Measurements from ENCODE around the gene IRF1.
"Not testable (repeated sequence)": the region's sequence is repeated elsewhere in the genome, so short reads cannot be mapped to it uniquely, and the experiment has no call there.

The IRF1 gene

DNA sequence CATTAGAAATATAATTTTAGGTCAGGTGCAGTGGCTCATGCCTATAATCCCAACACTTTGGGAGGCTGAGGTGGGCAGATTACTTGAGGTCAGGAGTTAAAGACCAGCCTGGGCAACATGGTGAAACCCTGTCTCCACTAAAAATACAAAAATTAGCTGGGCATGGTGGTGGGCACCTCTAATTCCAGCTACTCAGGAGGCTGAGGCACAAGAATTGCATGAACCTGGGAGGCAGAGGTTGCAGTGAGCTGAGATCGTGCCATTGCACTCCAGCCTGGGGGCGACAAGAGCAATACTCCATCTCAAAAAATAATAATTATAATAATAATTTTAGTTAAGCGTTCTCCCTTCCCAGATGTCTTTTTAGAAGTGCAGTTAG, 52.3 kb downstream of the IRF1 start:
- DNase-seq: not testable (repeated sequence)

DNA sequence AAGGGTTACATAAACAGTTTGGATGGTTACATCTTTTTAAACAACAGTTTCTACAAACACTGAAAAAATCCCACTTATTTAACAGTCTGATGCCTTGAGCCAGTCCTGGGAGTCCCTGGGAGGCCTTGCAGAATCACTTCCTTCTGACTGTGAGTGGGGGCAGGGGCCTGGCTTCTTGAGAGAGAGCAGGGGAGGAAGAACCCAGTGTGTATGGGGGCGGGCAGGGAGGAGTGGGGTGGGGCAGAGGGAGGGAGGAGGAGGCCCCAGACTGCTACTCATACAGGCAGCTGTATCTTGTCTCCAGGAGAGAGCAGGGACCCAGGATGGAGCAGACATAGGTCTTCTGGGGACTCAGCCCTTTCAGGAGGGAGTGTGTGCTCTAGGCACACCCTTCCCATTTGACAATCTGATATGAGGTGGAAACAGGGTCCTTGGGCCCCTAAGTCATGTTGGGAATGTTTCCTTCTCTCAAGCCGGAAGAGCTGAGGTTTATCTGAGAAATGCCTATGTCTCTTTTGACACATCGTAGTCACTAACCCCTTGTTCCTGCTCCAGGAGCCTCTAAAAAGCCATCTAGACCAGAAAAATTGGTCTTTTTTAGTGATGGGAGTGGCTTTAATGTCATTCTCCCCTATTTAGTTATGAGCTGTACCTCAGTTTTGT, 52.8 kb downstream of the IRF1 start:
- DNase-seq: peak; percentile 84

- no peak for DNase-seq
Observed at GRCh38 chr5:132436936-132437335, 53.6 kb downstream of the IRF1 start.

- DNase-seq: no peak
Observed at GRCh38 chr5:132435886-132436285, 54.7 kb downstream of the IRF1 start.

GRCh38 chr5:132435447-132435846, 55.1 kb downstream of the IRF1 start:
- DNase-seq: no peak

DNA sequence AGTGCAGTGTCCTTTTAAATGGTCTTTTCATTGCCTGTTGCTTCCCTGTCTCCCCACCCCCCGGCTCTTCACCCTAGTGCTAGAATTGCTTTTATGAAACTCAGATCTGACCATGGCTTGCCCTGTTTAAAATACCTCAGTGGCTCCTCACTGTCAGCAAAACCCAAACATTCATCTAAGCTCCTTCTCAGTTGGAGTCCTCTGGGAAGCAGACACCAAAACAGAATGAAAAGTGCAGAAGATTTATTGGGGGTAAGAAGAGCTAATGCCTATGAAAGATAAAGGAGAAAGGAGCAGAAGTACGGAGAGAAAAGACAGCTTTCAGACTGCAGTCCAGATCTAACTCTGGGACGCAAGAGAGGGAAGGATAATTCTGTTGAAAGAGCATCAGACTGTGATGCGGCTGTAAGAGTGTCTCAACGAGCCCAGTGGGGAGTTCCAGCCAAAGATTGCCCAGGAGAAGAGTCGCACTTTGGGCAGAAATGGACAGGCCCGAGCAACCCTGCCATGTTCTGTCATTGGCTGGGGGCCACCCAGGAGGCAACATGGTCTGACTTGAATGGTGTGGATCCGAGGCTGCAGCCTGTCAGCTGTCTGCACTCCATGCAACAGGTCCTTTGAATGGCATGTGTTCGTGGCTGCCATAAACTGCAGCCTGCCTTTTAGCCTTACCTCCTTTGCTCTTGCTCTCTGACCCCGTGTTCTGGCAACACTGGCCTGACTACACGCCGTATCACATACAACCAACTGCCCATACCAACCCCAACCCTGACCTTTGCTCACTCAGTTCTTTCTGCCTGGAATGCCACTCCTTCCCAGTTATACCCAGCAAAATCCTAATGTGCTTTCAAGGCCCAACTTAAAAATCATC, 55.9 kb downstream of the IRF1 start:
- DNase-seq: no peak

DNA sequence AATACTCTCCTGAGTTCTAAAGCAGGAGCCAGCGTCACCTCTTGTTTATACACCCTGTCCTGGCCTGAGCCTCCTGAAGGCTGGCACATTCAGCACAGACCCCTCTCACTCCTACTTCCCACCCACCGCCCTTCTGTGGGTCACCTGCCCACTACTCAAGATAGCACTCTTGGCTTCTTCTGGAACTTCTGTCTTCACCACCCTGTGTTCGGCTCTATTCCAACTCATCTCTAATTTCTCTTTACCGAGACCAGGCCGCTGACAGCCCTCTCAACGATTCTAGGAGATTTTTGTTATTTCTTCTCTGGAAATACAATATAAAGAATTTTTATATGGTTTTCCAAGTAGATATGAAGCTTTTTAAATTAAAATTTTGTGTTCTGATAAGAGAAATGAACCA, 57.4 kb downstream of the IRF1 start:
- DNase-seq: no peak

- no peak for DNase-seq
Observed at GRCh38 chr5:132431632-132432031, 58.9 kb downstream of the IRF1 start.

Measured in CD4-positive, alpha-beta T cell treated with Interleukin-17A for 4 hours (primary cell).